ENCODE measurements around the gene CCDC190. TPM values are rescaled to one million over a fixed set of nuclear protein-coding genes. Genes with fewer than 3 reads are reported as not detected.
"Not testable (repeated sequence)": the region's sequence is repeated elsewhere in the genome, so short reads cannot be mapped to it uniquely, and the experiment has no call there.

Gene CCDC190
- total RNA-seq, 4 donors from 2014 or later, result 0.26 TPM; not detected in 3

DNA sequence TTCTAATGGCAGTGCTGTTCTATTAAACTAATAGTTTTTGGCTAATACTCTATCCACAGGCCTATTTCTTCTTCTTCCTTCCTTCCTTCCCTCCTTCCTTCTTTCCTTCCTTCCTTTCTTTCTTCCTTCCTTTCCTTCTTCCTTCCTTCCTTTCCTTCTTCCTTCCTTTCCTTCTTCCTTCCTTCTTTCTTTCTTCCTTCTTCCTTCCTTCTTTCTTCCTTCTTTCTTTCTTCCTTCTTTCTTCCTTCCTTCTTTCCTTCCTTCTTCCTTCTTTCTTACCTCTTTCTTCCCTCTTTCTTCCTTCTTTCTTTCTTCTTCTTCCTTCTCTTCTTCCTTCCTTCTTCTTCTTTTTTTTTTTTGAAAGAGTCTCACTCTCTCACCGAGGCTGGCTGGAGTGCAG lies 31.7 kb downstream of the CCDC190 start:
- no peak overlapping the region for H3K4me3 ChIP-seq
- TF ChIP-seq EP300 (IDR thresholded peaks at IDR 0.05), result no peak
- no peak for TF ChIP-seq POLR2AphosphoS5 (IDR thresholded peaks at IDR 0.05)
- no peak for TF ChIP-seq POLR2A (IDR thresholded peaks at IDR 0.05; ENCODE audit: low read depth)
- TF ChIP-seq, protein P1, sequence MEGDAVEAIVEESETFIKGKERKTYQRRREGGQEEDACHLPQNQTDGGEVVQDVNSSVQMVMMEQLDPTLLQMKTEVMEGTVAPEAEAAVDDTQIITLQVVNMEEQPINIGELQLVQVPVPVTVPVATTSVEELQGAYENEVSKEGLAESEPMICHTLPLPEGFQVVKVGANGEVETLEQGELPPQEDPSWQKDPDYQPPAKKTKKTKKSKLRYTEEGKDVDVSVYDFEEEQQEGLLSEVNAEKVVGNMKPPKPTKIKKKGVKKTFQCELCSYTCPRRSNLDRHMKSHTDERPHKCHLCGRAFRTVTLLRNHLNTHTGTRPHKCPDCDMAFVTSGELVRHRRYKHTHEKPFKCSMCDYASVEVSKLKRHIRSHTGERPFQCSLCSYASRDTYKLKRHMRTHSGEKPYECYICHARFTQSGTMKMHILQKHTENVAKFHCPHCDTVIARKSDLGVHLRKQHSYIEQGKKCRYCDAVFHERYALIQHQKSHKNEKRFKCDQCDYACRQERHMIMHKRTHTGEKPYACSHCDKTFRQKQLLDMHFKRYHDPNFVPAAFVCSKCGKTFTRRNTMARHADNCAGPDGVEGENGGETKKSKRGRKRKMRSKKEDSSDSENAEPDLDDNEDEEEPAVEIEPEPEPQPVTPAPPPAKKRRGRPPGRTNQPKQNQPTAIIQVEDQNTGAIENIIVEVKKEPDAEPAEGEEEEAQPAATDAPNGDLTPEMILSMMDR (IDR thresholded peaks at IDR 0.05), result no peak
- DNase-seq (ENCODE audit: extremely low spot score), result no peak
- peaks cover 0 to 5% (median 2%) of the 10 kb centered on the region in 4 donors for H3K27me3 ChIP-seq
- no peak overlapping the region for H3K27ac ChIP-seq (replicated peaks in 1 of 4)
- no peaks in the 10 kb centered on the region for H3K4me1 ChIP-seq
- no peaks in the 10 kb centered on the region for H3K9me3 ChIP-seq
- no peaks in the 10 kb centered on the region for H3K36me3 ChIP-seq
- intact Hi-C loops (cut with DNase I), result no loop called here
- 87% methylated on average over 1 of the region's 1 CpG for WGBS

DNA sequence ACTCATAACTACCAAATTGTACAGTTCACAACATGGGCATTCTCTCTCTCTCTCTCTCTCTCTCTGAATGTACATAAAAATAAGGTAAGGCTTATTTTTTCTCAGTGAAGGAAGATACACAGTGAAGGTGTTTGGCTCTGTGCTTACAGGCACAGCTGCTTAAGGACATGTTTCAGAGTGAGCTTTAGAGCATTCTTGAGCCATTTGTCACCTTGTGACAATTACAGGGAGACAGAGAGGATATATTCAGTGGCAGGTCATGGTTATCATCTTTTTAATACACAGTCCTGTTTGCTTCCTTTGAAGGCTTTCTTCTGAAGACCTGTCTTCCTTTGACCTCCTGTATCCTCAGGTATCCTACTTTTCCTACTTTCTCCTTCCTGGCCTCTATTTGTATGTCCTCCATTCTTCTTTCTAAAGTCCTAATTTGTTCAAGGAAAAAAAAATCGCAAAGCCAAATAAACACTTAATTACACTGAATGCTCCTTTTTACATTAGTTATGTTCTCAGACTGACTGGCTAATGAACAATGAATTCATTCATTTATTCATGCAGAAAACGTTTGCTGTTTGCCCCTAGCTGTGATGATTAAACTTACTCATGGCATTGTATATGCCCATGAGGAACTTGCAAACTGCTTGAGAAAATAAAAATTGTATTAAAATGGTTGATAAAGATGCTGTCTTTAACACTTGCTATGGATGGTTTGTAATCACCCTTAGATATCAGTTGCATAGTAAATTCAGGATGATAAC lies 37.0 kb downstream of the CCDC190 start:
- no peak overlapping the region for H3K27ac ChIP-seq (replicated peaks in 1 of 4)
- intact Hi-C loops (cut with DNase I), result no loop called here
- no peak for DNase-seq (ENCODE audit: extremely low spot score)
- H3K4me3 ChIP-seq, result no peak overlapping the region
- no peaks in the 10 kb centered on the region for H3K9me3 ChIP-seq
- TF ChIP-seq POLR2AphosphoS5 (IDR thresholded peaks at IDR 0.05) (no peak), EP300 (IDR thresholded peaks at IDR 0.05) (no peak), POLR2A (IDR thresholded peaks at IDR 0.05; ENCODE audit: low read depth) (no peak)
- TF ChIP-seq, protein P1 (IDR thresholded peaks at IDR 0.05), result no peak
- no peaks in the 10 kb centered on the region for H3K36me3 ChIP-seq
- peaks cover 6 to 13% (median 10%) of the 10 kb centered on the region in 4 donors for H3K4me1 ChIP-seq
- H3K27me3 ChIP-seq, result peaks cover 0 to 34% (median 2%) of the 10 kb centered on the region in 4 donors
- 66% methylated on average over 2 of the region's 2 CpGs for WGBS

DNA sequence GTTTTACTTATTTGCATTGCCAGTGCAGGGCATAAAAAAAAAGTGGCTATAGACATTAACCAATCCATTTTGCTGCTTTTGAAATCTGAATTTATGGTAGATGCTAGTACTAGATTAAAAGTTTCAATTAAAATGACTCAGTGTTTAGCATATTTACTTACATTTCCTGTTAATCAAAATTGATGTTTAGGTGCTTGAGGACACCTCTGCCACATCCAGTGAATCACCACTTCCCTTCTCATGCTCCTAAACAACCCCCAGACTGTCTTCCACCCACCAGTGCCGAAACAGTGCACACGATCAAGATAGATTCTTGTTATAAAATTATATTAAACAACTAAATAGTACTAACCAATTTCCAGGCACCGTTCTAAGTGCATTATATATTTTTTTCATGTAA lies 37.7 kb downstream of the CCDC190 start:
- no peak overlapping the region for H3K4me3 ChIP-seq
- no peak for DNase-seq (ENCODE audit: extremely low spot score)
- H3K27ac ChIP-seq (replicated peaks in 1 of 4), result no peak overlapping the region
- H3K27me3 ChIP-seq, result peaks cover 0 to 34% (median 2%) of the 10 kb centered on the region in 4 donors
- H3K36me3 ChIP-seq, result no peaks in the 10 kb centered on the region
- H3K9me3 ChIP-seq, result no peaks in the 10 kb centered on the region
- intact Hi-C loops (cut with DNase I), result no loop called here
- WGBS, result 95% methylated on average over 3 of the region's 3 CpGs
- H3K4me1 ChIP-seq, result peaks cover 6 to 13% (median 10%) of the 10 kb centered on the region in 4 donors
- TF ChIP-seq POLR2A (IDR thresholded peaks at IDR 0.05; ENCODE audit: low read depth), result no peak

DNA sequence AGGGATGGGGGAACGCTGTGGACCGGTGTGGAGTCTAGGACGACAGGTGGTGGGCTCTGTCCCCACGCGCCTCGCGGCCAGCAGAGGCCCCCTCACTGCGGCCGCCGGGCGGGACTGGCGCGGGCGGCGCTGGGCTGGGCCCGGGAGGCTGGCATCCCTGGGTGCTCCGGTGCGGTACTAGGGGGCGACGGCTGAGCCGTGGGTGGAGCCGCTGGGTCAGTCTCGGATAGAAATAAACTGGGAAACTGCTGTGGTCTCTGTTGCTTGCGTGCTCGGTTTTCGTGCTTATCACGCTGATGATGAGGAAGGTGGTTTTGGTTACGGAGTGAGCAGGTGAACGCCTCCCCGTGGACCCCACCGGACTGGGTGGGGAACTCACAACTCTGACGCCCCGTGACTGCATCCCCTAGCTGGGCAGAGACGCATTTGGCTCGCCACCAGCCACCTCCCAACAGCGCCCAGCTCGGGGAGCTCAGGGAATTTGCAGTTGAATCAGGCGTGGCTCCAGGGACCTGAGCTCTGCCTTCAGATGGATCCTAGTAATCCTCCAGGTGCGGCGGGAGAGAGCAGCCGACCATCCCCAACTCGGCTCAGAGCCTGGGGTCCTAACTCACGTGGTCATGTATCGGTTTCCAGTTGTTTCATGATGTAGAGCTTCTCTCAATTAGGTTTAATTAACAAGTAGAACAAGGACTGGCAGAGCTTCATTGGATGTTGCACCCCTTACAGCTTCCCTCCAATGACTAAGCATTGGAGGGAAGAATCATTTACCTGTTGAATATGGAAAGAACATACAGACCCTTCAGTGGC lies 38.4 kb downstream of the CCDC190 start:
- peaks cover 0 to 34% (median 2%) of the 10 kb centered on the region in 4 donors for H3K27me3 ChIP-seq

DNA sequence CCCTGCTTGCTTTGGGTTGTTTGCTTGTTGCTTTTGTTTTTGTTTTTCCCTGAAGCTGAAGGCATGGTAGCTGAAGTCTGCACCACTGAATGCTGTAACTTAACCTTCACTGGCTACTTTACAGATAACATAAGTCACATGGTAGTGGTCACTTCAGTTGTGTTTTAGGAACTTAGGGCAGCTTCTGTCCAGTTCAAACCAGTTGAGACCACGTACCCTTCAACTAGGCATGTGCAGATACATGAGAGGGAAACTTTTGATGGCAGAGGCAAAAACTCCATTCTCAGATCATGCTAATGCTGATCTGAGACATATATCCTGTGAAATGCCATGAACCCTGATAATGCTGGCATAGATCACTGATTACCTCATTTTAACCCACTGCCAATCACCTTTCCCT lies 42.3 kb downstream of the CCDC190 start:
- 91% methylated on average over 1 of the region's 1 CpG for WGBS
- peaks cover 0 to 26% (median 0%) of the 10 kb centered on the region in 4 donors for H3K27me3 ChIP-seq
- H3K4me1 ChIP-seq, result peaks cover 6 to 13% (median 10%) of the 10 kb centered on the region in 4 donors
- intact Hi-C loops (cut with DNase I); H3K36me3 ChIP-seq; DNase-seq (ENCODE audit: extremely low spot score); H3K27ac ChIP-seq (replicated peaks in 1 of 4); H3K9me3 ChIP-seq; H3K4me3 ChIP-seq: not testable (repeated sequence)

More for the DNA sequence above, 38.4 kb downstream of the CCDC190 start:
- H3K4me3 ChIP-seq, result peak overlapping the region; percentile 40 to 58 (median 46)
- H3K36me3 ChIP-seq, result no peaks in the 10 kb centered on the region
- WGBS, result 11% methylated on average over 35 of the region's 44 CpGs
- DNase-seq (ENCODE audit: extremely low spot score), result no peak
- intact Hi-C loops (cut with DNase I), result no loop called here
- H3K9me3 ChIP-seq, result no peaks in the 10 kb centered on the region
- TF ChIP-seq, protein P1 (IDR thresholded peaks at IDR 0.05), result no peak
- TF ChIP-seq EP300 (IDR thresholded peaks at IDR 0.05), result no peak
- TF ChIP-seq POLR2A (IDR thresholded peaks at IDR 0.05; ENCODE audit: low read depth), result no peak
- no peak for TF ChIP-seq POLR2AphosphoS5 (IDR thresholded peaks at IDR 0.05)
- no peak overlapping the region for H3K27ac ChIP-seq (replicated peaks in 1 of 4)
- peaks cover 6 to 13% (median 10%) of the 10 kb centered on the region in 4 donors for H3K4me1 ChIP-seq

DNA sequence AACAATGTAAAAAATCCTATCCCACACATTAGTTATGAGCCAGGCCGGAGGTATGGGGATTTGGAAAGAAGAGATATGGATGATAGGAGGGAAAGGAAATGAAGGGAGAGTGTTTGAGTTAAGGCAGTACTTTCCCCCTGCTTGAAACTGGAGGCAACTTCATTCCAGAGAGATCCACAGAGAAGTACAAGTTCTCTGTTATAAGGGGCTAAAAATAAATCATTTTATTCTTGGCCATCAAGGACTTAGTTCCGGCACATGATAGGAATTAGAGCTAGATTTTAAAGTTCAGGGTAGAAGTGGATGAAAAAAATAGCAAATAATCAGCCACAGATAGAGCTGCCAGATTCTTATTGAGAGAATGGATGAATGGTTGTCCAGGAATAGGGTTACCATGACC lies 42.8 kb downstream of the CCDC190 start:
- H3K4me3 ChIP-seq; intact Hi-C loops (cut with DNase I); DNase-seq (ENCODE audit: extremely low spot score); H3K27ac ChIP-seq (replicated peaks in 1 of 4); H3K36me3 ChIP-seq; H3K9me3 ChIP-seq: not testable (repeated sequence)
- Histone ChIP-seq H3K27me3 (peaks cover 0 to 23% (median 0%) of the 10 kb centered on the region in 4 donors), H3K4me1 (peaks cover 6 to 13% (median 10%) of the 10 kb centered on the region in 4 donors)
- 87% methylated on average over 2 of the region's 2 CpGs for WGBS

DNA sequence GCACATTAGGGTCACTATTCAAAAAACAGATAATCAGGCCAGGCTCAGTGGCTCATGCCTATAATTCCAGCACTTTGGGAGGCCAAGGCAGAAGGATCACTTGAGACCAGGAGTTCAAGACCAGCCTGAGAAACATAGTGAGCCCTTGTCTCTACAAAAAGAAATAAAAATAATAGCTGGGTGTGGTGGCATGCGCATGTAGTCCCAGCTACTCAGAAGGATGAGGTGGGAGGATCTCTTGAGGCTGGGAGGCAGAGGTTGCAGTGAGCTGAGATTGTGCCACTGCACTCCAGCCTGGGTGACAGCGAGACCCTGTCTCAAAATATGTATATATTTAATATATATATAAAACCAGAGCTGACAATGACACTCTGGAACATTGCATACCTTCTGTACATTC lies 48.6 kb downstream of the CCDC190 start:
- WGBS, result 96% methylated on average over 2 of the region's 2 CpGs
- H3K4me3 ChIP-seq; H3K9me3 ChIP-seq; DNase-seq (ENCODE audit: extremely low spot score); H3K4me1 ChIP-seq; H3K36me3 ChIP-seq; H3K27ac ChIP-seq (replicated peaks in 1 of 4); intact Hi-C loops (cut with DNase I); H3K27me3 ChIP-seq: not testable (repeated sequence)

DNA sequence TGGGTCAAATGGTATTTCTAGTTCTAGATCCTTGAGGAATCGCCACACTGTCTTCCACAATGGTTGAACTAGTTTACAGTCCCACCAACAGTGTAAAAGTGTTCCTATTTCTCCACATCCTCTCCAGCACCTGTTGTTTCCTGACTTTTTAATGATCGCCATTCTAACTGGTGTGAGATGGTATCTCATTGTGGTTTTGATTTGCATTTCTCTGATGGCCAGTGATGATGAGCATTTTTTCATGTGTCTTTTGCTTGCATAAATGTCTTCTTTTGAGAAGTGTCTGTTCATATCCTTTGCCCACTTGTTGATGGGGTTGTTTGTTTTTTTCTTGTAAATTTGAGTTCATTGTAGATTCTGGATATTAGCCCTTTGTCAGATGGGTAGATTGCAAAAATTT lies 53.5 kb downstream of the CCDC190 start:
- WGBS, result 88% methylated on average over 1 of the region's 2 CpGs
- intact Hi-C loops (cut with DNase I); H3K9me3 ChIP-seq; H3K27me3 ChIP-seq; H3K4me1 ChIP-seq; H3K27ac ChIP-seq (replicated peaks in 1 of 4); DNase-seq (ENCODE audit: extremely low spot score); H3K4me3 ChIP-seq: not testable (repeated sequence)
- peaks cover 4 to 39% (median 25%) of the 10 kb centered on the region in 4 donors for H3K36me3 ChIP-seq

Measured in esophagus muscularis mucosa (tissue), 4 donors.